Large intestine (tissue), 3 donors: ENCODE measurements around the gene ADCY3. TPM values are rescaled to one million over a fixed set of nuclear protein-coding genes. Genes with fewer than 3 reads are reported as not detected.

Source experiments
- DNase-seq, 2 donors: peaks; one replicate each; pipeline versions ENCODE4 v3.0.0 to v3.0.0-alpha.2; 2013
- H3K27ac ChIP-seq: one replicate; pipeline ENCODE4 v1.5.1; 2013; ENCODE audit warnings: low read length
- H3K27me3 ChIP-seq: 2 replicates; pipeline ENCODE4 v1.6.1; 2013; ENCODE audit warnings: low read length; ENCODE audit not compliant: control insufficient read depth, insufficient read depth
- H3K36me3 ChIP-seq: 2 replicates; pipeline ENCODE4 v1.6.1; 2013; ENCODE audit warnings: low read length; ENCODE audit not compliant: control insufficient read depth, insufficient read depth
- H3K4me1 ChIP-seq: one replicate; pipeline ENCODE4 v1.6.1; 2013; ENCODE audit warnings: low read length; ENCODE audit not compliant: control insufficient read depth, insufficient read depth
- H3K4me3 ChIP-seq: one replicate; pipeline ENCODE4 v1.5.1; 2013; ENCODE audit warnings: low read length
- H3K9me3 ChIP-seq: one replicate; pipeline ENCODE4 v1.6.1; 2013; ENCODE audit warnings: mild to moderate bottlenecking, low read depth, low read length, moderate library complexity; ENCODE audit not compliant: control insufficient read depth
- WGBS: methylation state at CpG from one replicate; pipeline ENCODE4 v1.1.5; 2013; ENCODE audit warnings: low lambda C conversion rate; ENCODE audit not compliant: insufficient coverage; 5-methylcytosine and 5-hydroxymethylcytosine counted together
- polyA plus RNA-seq: library from polyadenylated mRNA; unstranded; fragments of 120-200 nt; gene quantifications from one replicate; pipeline ENCODE4 v1.2.1, GENCODE V29; 2013

ADCY3 gene
- polyA plus RNA-seq, 1 donor = 18.4 TPM

GRCh38 chr2:24826773-24827145 lies 93.3 kb downstream of the ADCY3 start:
- H3K4me1 ChIP-seq = peaks cover 8% of the 10 kb centered on the region
- peaks cover 19% of the 10 kb centered on the region for H3K36me3 ChIP-seq
- H3K4me3 ChIP-seq = no peak overlapping the region
- H3K27me3 ChIP-seq = no peaks in the 10 kb centered on the region
- no peak overlapping the region for H3K27ac ChIP-seq
- no peaks in the 10 kb centered on the region for H3K9me3 ChIP-seq
- DNase-seq = no peak
- WGBS = no CpG with 5 or more reads among the region's 5 CpGs

GRCh38 chr2:24825883-24826772 lies 93.9 kb downstream of the ADCY3 start:
- 100% methylated on average over 1 of the region's 14 CpGs for WGBS
- no peak for DNase-seq

GRCh38 chr2:24824966-24825882 lies 94.8 kb downstream of the ADCY3 start:
- Histone ChIP-seq H3K4me3 (no peak overlapping the region), H3K36me3 (peaks cover 34% of the 10 kb centered on the region), H3K4me1 (peaks cover under 1% of the 10 kb centered on the region), H3K27me3 (no peaks in the 10 kb centered on the region), H3K9me3 (no peaks in the 10 kb centered on the region), H3K27ac (no peak overlapping the region)
- no CpG with 5 or more reads among the region's 16 CpGs for WGBS
- DNase-seq = no peak

More at GRCh38 chr2:24825883-24826772, 93.9 kb downstream of the ADCY3 start:
- Histone ChIP-seq H3K27ac (no peak overlapping the region), H3K36me3 (peaks cover 25% of the 10 kb centered on the region), H3K9me3 (no peaks in the 10 kb centered on the region), H3K4me3 (no peak overlapping the region), H3K27me3 (no peaks in the 10 kb centered on the region), H3K4me1 (peaks cover 6% of the 10 kb centered on the region)

DNA sequence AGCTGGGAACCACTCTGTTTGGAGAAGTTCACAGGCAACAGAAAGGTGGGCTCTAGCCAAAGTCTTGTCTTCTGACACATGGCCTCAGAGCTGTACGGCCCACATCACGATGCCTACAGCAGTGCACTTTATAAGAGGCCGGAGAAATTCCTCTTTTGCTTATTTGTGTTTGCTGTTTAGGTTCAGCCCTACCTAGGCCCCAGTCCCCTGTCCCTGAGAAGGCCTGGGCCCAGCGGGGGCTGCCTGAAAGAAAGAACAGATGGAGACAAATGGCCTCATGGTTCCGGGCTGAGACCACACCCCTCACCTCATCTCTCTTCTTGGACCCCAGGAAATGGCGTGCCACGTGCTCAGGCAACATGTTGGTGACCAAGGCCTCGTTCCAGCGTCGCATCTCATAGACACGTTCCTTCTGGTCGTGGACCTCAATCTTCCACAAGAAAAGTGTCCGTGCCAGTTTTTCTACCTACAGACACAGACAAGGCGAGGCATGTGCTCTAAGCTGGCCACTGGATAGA lies 95.9 kb downstream of the ADCY3 start:
- WGBS = no CpG with 5 or more reads among the region's 14 CpGs

GRCh38 chr2:24822049-24822706 lies 97.9 kb downstream of the ADCY3 start:
- Histone ChIP-seq H3K27ac (no peak overlapping the region), H3K9me3 (no peaks in the 10 kb centered on the region), H3K4me1 (no peaks in the 10 kb centered on the region), H3K36me3 (peaks cover 59% of the 10 kb centered on the region), H3K27me3 (no peaks in the 10 kb centered on the region), H3K4me3 (no peak overlapping the region)
- DNase-seq = no peak
- no CpG with 5 or more reads among the region's 7 CpGs for WGBS

More for the DNA sequence above, 95.9 kb downstream of the ADCY3 start:
- Histone ChIP-seq H3K4me1 (no peaks in the 10 kb centered on the region), H3K27me3 (no peaks in the 10 kb centered on the region), H3K36me3 (peaks cover 44% of the 10 kb centered on the region), H3K27ac (no peak overlapping the region), H3K9me3 (no peaks in the 10 kb centered on the region), H3K4me3 (no peak overlapping the region)
- DNase-seq = no peak

GRCh38 chr2:24821433-24821891 lies 98.6 kb downstream of the ADCY3 start:
- no CpG with 5 or more reads among the region's 15 CpGs for WGBS
- Histone ChIP-seq H3K27ac (no peak overlapping the region), H3K4me3 (no peak overlapping the region), H3K9me3 (no peaks in the 10 kb centered on the region), H3K36me3 (peaks cover 65% of the 10 kb centered on the region), H3K4me1 (no peaks in the 10 kb centered on the region), H3K27me3 (no peaks in the 10 kb centered on the region)
- DNase-seq = no peak

DNA sequence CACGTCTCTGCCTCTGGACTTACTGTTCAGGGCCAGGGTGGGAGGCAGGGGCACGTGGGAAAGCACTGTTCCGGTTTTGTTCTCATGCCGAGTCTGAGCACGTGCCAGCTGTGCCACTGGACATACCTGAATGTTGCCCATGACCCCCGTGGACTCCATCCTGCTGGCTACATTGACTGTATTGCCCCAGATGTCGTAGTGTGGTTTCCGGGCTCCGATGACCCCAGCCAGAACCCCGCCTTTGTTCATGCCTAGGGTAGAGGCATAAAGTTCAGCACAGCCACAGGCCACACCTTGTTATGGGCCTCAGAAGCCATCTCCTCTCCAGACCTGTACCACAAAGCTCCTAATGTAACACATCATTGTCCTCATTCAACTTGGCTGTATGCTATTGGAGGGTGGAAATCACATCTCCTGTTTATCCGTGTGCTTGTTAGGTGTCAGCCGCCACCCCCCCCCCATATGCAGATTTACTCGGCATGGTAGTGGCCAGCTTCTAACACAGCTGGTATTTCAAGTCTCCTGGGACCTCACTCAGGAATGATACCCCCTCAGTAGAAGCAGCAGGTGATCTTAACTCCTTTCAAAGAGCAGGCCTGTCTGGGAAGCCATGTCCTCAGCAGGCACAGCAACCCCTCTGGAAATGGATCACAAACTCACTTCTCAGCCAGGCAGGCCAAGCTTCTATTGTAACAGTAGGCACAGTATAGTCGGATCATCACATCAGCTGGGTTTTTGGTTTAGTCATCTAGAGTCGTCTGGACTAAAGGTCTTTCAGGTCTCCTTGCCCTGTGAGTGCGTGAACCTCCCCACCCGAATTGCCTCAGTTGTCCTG lies 99.2 kb downstream of the ADCY3 start:
- Histone ChIP-seq H3K4me1 (no peaks in the 10 kb centered on the region), H3K4me3 (no peak overlapping the region), H3K27ac (no peak overlapping the region), H3K9me3 (no peaks in the 10 kb centered on the region), H3K27me3 (no peaks in the 10 kb centered on the region), H3K36me3 (peaks cover 71% of the 10 kb centered on the region)
- DNase-seq = no peak
- WGBS = no CpG with 5 or more reads among the region's 17 CpGs

DNA sequence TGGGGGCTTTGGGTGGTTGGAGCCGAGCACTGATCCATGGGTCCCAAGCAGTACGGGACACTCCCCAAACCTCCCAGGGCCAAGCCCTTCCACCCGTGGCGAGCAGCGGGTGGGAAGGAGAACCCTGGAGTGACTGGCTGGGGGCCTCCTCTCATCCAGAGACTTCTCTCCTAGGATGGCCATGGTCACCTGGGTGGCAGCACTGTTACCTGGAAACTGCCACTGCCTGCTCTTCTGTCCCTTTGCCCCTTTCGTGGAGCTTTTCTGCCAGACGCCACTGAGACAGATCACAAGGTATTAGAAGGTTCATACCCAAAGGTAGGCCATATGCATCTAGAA lies 99.9 kb downstream of the ADCY3 start:
- H3K36me3 ChIP-seq = peaks cover 74% of the 10 kb centered on the region
- WGBS = no CpG with 5 or more reads among the region's 7 CpGs
- no peak overlapping the region for H3K27ac ChIP-seq
- no peak overlapping the region for H3K4me3 ChIP-seq
- DNase-seq = no peak
- no peaks in the 10 kb centered on the region for H3K9me3 ChIP-seq
- H3K27me3 ChIP-seq = no peaks in the 10 kb centered on the region
- H3K4me1 ChIP-seq = no peaks in the 10 kb centered on the region

GRCh38 chr2:24819442-24820174 lies 100.4 kb downstream of the ADCY3 start:
- no peaks in the 10 kb centered on the region for H3K27me3 ChIP-seq
- peaks cover 74% of the 10 kb centered on the region for H3K36me3 ChIP-seq
- H3K9me3 ChIP-seq = no peaks in the 10 kb centered on the region

More at GRCh38 chr2:24819442-24820174, 100.4 kb downstream of the ADCY3 start:
- H3K4me1 ChIP-seq = no peaks in the 10 kb centered on the region
- WGBS = no CpG with 5 or more reads among the region's 21 CpGs
- H3K4me3 ChIP-seq = no peak overlapping the region
- no peak overlapping the region for H3K27ac ChIP-seq
- no peak for DNase-seq
